IMR-90 (cell line): Measurements from ENCODE around the gene ZNF527. TPM values are rescaled to one million over a fixed set of nuclear protein-coding genes. Genes with fewer than 3 reads are reported as not detected.

Experiments
- ATAC-seq: fragments of 200-7000 bp; cut with Tn5 transposase; 2 replicates; pipeline ENCODE4 v1.9.1; 2020; ENCODE audit warnings: low read depth, mild to moderate bottlenecking, moderate library complexity
- BruUV-seq: library from RNA; stranded (reverse); fragments of 400-500 nt; replicated peaks from 2 replicates; lab custom pipeline; 2021; lab: Mats Ljungman, UMichigan
- CTCF ChIA-PET: fragments of 300-600 bp; formaldehyde crosslinking; extraction: SDS; loops from one replicate; lab custom pipeline; 2021; ENCODE audit warnings: antibody characterized with exemption; lab: Yijun Ruan, JAX
- POLR2A ChIA-PET: fragments of 300-600 bp; sonication (Branson Sonifier 250); formaldehyde crosslinking; loops from one replicate; lab custom pipeline; 2022; ENCODE audit warnings: antibody characterized with exemption; ENCODE audit not compliant: unreplicated experiment; lab: Charles Lee
- DNase-seq: peaks from one replicate; pipeline ENCODE4 v3.0.0; 2013
- H2AFZ ChIP-seq: replicated peaks from 2 replicates; pipeline ENCODE3; 2013; ENCODE audit warnings: low read length, mild to moderate bottlenecking; ENCODE audit not compliant: poor library complexity
- H2AK5ac ChIP-seq: 2 replicates; pipeline ENCODE4 v1.6.1; 2013; ENCODE audit warnings: low read depth, low read length, inconsistent platforms
- H2AK9ac ChIP-seq: replicated peaks from 2 replicates; pipeline ENCODE3; 2013; ENCODE audit warnings: mild to moderate bottlenecking, low read depth, low read length, moderate library complexity; ENCODE audit not compliant: poor library complexity
- H2BK120ac ChIP-seq: 2 replicates; pipeline ENCODE4 v1.6.1; 2013; ENCODE audit warnings: low read depth, low read length, inconsistent platforms
- H2BK15ac ChIP-seq: 3 replicates; pipeline ENCODE4 v1.6.1; 2013; ENCODE audit warnings: low read depth, low read length, inconsistent platforms
- H2BK20ac ChIP-seq: 2 replicates; pipeline ENCODE4 v1.6.1; 2013; ENCODE audit warnings: low read depth, mild to moderate bottlenecking, inconsistent platforms, low read length, moderate library complexity
- H2BK5ac ChIP-seq: 2 replicates; pipeline ENCODE4 v1.6.1; 2013; ENCODE audit warnings: mild to moderate bottlenecking, low read depth, low read length, inconsistent platforms; ENCODE audit not compliant: poor library complexity, severe bottlenecking
- H3K14ac ChIP-seq: replicated peaks from 2 replicates; pipeline ENCODE4 v1.6.1; 2013; ENCODE audit warnings: low read depth, low read length, inconsistent platforms
- H3K18ac ChIP-seq: 2 replicates; pipeline ENCODE4 v1.6.1; 2013; ENCODE audit warnings: low read depth, low read length, control low read depth
- H3K23ac ChIP-seq: 2 replicates; pipeline ENCODE4 v1.6.1; 2013; ENCODE audit warnings: low read depth, low read length, inconsistent platforms
- H3K27ac ChIP-seq: 2 replicates; pipeline ENCODE4 v1.5.1; 2013; ENCODE audit warnings: mild to moderate bottlenecking, control low read depth, low read length; ENCODE audit not compliant: insufficient read depth
- H3K27me3 ChIP-seq: 2 replicates; pipeline ENCODE4 v1.6.1; 2013; ENCODE audit warnings: low read length; ENCODE audit not compliant: control insufficient read depth, insufficient read depth
- H3K36me3 ChIP-seq: 2 replicates; pipeline ENCODE4 v1.6.1; 2013; ENCODE audit warnings: low read length, mixed read lengths; ENCODE audit not compliant: control insufficient read depth, insufficient read depth
- H3K4ac ChIP-seq: 2 replicates; pipeline ENCODE4 v1.6.1; 2013; ENCODE audit warnings: low read depth, low read length, inconsistent platforms
- H3K4me1 ChIP-seq: 2 replicates; pipeline ENCODE4 v1.6.1; 2013; ENCODE audit warnings: low read length, mixed read lengths; ENCODE audit not compliant: control insufficient read depth, insufficient read depth
- H3K4me2 ChIP-seq: 2 replicates; pipeline ENCODE4 v1.6.1; 2013; ENCODE audit warnings: low read depth, mild to moderate bottlenecking, control low read depth, low read length, moderate library complexity
- H3K4me3 ChIP-seq: 2 replicates; pipeline ENCODE4 v1.5.1; 2013; ENCODE audit warnings: low read depth, mild to moderate bottlenecking, control low read depth, low read length, moderate library complexity; ENCODE audit not compliant: insufficient read depth
- H3K56ac ChIP-seq: 2 replicates; pipeline ENCODE4 v1.6.1; 2013; ENCODE audit warnings: low read length, inconsistent platforms; ENCODE audit not compliant: insufficient read depth; ENCODE audit errors: extremely low read depth
- H3K79me1 ChIP-seq, 2 experiments: 2 replicates each; pipeline ENCODE4 v1.6.1; 2013; ENCODE audit warnings: low read length in 2 of 2, inconsistent platforms in 1 of 2, low read depth in 1 of 2
- H3K9ac ChIP-seq: 2 replicates; pipeline ENCODE4 v1.6.1; 2013; ENCODE audit warnings: low read depth, low read length, control low read depth
- H3K9me1 ChIP-seq: 2 replicates; pipeline ENCODE4 v1.6.1; 2013; ENCODE audit warnings: low read length, inconsistent platforms; ENCODE audit not compliant: insufficient read depth
- H3K9me3 ChIP-seq: 2 replicates; pipeline ENCODE4 v1.6.1; 2013; ENCODE audit warnings: low read length; ENCODE audit not compliant: control insufficient read depth, insufficient read depth
- H4K20me1 ChIP-seq: 2 replicates; pipeline ENCODE4 v1.6.1; 2013; ENCODE audit warnings: low read length, inconsistent platforms; ENCODE audit not compliant: insufficient read depth
- H4K5ac ChIP-seq: 2 replicates; pipeline ENCODE4 v1.6.1; 2013; ENCODE audit warnings: mild to moderate bottlenecking, low read depth, low read length, control low read depth
- H4K8ac ChIP-seq, 2 experiments: 2 replicates each; pipeline ENCODE4 v1.6.1; 2013; ENCODE audit warnings: low read depth in 2 of 2, low read length in 2 of 2, control low read depth in 1 of 2, inconsistent platforms in 1 of 2
- H4K91ac ChIP-seq: 2 replicates; pipeline ENCODE4 v1.6.1; 2013; ENCODE audit warnings: low read depth, low read length, inconsistent platforms; ENCODE audit not compliant: insufficient read depth
- CHD1 ChIP-seq: IDR thresholded peaks from 2 replicates; pipeline ENCODE4 v1.6.1; 2012; ENCODE audit warnings: low read depth, low read length, improper control_type of control experiment
- FOS ChIP-seq: fragments of 150-350 bp; IDR thresholded peaks from 2 replicates; pipeline ENCODE4 v1.6.1; 2016; ENCODE audit warnings: low read depth, low read length
- MXI1 ChIP-seq: IDR thresholded peaks from 2 replicates; pipeline ENCODE4 v1.6.1; 2012; ENCODE audit warnings: low read depth, mild to moderate bottlenecking, low read length, moderate library complexity, borderline replicate concordance
- NFE2L2 ChIP-seq: fragments of 150-350 bp; IDR thresholded peaks from 2 replicates; pipeline ENCODE4 v1.6.1; 2016; ENCODE audit warnings: low read depth, mild to moderate bottlenecking, low read length
- SMC3 ChIP-seq: fragments of 150-350 bp; IDR thresholded peaks from 2 replicates; pipeline ENCODE4 v1.6.1; 2016; ENCODE audit warnings: low read depth, mild to moderate bottlenecking, antibody characterized with exemption, low read length, moderate library complexity
- dilution Hi-C: fragments of 300-500 bp; cut with HindIII; formaldehyde crosslinking; loops from one replicate; pipeline ENCODE4 v1.14.3; 2018; ENCODE audit warnings: low sequenced_read_pairs; ENCODE audit not compliant: unreplicated experiment
- in situ Hi-C: fragments of 300-500 bp; cut with MboI; formaldehyde crosslinking; loops from 3 replicates; pipeline ENCODE4 v1.14.3; 2019; ENCODE audit warnings: low sequenced_read_pairs, inconsistent platforms, mixed read lengths
- intact Hi-C: fragments of 100-400 bp; cut with micrococcal nuclease; formaldehyde crosslinking; loops from 2 replicates; pipeline ENCODE4 v1.10.0; 2022
- polyA plus RNA-seq, 3 experiments: library from polyadenylated mRNA; depleted of rRNA; stranded (reverse); fragments of >200 nt; gene quantifications; 2 replicates each; pipeline ENCODE4 v1.2.3, GENCODE V29; 2012; ENCODE audit warnings: low replicate concordance in 1 of 3
- total RNA-seq: library from RNA; depleted of rRNA; stranded (reverse); fragments of >200 nt; gene quantifications from 2 replicates; pipeline ENCODE4 v1.2.3, GENCODE V29; 2012
- TF ChIP-seq, protein P1 (sequence below): fragments of 150-350 bp; IDR thresholded peaks from 2 replicates; pipeline ENCODE4 v1.6.1; 2016; ENCODE audit warnings: low read depth, mild to moderate bottlenecking, low read length, moderate library complexity, borderline replicate concordance
- TF ChIP-seq, protein P2 (sequence below): fragments of 150-350 bp; IDR thresholded peaks from 2 replicates; pipeline ENCODE4 v1.6.1; 2017; ENCODE audit warnings: mild to moderate bottlenecking, antibody characterized with exemption, low read length, low read depth

ZNF527 gene
- total and polyA plus RNA-seq, 2 of the 4 experiments (the other 2 are of a cell fraction): 1.9 to 3.6 TPM

DNA sequence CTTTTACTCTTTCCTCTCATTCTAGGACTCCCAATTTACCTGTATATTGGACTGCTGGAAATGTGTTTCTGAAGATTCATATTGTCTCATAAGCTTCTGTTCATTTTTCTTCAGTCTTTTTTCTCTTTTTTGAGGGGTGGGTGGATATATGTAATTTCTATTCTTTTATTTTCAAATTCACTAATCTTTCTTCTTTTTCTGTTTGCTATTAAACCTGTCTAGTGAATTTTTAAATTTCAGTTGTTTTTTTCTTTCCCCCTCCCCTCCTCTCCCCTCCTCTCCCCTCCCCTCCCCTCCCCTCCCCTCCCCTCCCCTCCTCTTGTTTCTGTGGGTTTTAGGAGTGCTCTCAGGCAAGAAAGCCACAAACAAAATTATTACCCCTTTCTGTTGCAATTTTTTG, 16.9 kb upstream of the ZNF527 start:
- Histone ChIP-seq H3K56ac (no peak overlapping the region), H3K36me3 (peaks cover 11% of the 10 kb centered on the region), H3K27me3 (no peaks in the 10 kb centered on the region), H3K4ac (no peak overlapping the region), H2AK5ac (no peak overlapping the region), H3K4me1 (no peaks in the 10 kb centered on the region), H2BK15ac (no peak overlapping the region), H3K23ac (no peak overlapping the region), H3K14ac (no peak overlapping the region), H2AFZ (no peak overlapping the region), H2BK120ac (no peak overlapping the region), H2BK5ac (no peak overlapping the region), H4K91ac (no peak overlapping the region), H2AK9ac (no peak overlapping the region), H3K27ac (no peak overlapping the region), H4K8ac (no peak overlapping the region), H3K4me3 (no peak overlapping the region), H2BK20ac (no peak overlapping the region), H4K5ac (no peak overlapping the region), H3K9me3 (no peaks in the 10 kb centered on the region), H3K4me2 (no peak overlapping the region), H3K9ac (no peak overlapping the region), H3K9me1 (no peaks in the 10 kb centered on the region), H4K20me1 (no peaks in the 10 kb centered on the region), H3K18ac (no peak overlapping the region), H3K79me1 (no peaks in the 10 kb centered on the region; a peak in 1 of 4 replicates)
- ATAC-seq (no peak), DNase-seq (no peak)
- ChIA-PET CTCF (no interaction called here), POLR2A (interaction anchor here (0.6 kb wide), 2 partner anchors 37 to 153 kb away, joined by 3 to 4 read pairs; partner anchors contain the start of gene ZNF793)
- in situ Hi-C loops (no loop called here), dilution Hi-C loops (no loop called here), intact Hi-C loops (no loop called here)
- TF ChIP-seq, protein P1, sequence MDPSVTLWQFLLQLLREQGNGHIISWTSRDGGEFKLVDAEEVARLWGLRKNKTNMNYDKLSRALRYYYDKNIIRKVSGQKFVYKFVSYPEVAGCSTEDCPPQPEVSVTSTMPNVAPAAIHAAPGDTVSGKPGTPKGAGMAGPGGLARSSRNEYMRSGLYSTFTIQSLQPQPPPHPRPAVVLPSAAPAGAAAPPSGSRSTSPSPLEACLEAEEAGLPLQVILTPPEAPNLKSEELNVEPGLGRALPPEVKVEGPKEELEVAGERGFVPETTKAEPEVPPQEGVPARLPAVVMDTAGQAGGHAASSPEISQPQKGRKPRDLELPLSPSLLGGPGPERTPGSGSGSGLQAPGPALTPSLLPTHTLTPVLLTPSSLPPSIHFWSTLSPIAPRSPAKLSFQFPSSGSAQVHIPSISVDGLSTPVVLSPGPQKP: no peak
- TF ChIP-seq SMC3: no peak
- no peak for TF ChIP-seq FOS
- TF ChIP-seq MXI1: no peak
- TF ChIP-seq, protein P2, sequence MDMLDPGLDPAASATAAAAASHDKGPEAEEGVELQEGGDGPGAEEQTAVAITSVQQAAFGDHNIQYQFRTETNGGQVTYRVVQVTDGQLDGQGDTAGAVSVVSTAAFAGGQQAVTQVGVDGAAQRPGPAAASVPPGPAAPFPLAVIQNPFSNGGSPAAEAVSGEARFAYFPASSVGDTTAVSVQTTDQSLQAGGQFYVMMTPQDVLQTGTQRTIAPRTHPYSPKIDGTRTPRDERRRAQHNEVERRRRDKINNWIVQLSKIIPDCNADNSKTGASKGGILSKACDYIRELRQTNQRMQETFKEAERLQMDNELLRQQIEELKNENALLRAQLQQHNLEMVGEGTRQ: no peak
- TF ChIP-seq CHD1: no peak
- no peak for TF ChIP-seq NFE2L2
- no TSS peak for BruUV-seq
